Left hindlimb (tissue), 1 donor: Measurements from ENCODE around the gene NNT.
"Not testable (repeated sequence)": the region's sequence is repeated elsewhere in the genome, so short reads cannot be mapped to it uniquely, and the experiment has no call there.

ENCODE experiments used
- DNase-seq: peaks from one replicate; pipeline ENCODE4 v3.0.0-alpha.2; 2018

NNT gene

GRCh38 chr5:43584166-43584699 lies 18.7 kb upstream of the NNT start:
- no peak for DNase-seq

GRCh38 chr5:43588842-43589241 lies 14.1 kb upstream of the NNT start:
- DNase-seq, result no peak

GRCh38 chr5:43589310-43589709 lies 13.7 kb upstream of the NNT start:
- DNase-seq, result no peak

- no peak for DNase-seq
Measured at GRCh38 chr5:43590700-43591099, 12.3 kb upstream of the NNT start.

- DNase-seq, result no peak
Measured at GRCh38 chr5:43592363-43592762, 10.6 kb upstream of the NNT start.

- not testable (repeated sequence) for DNase-seq
Measured at GRCh38 chr5:43598927-43599326, 4.1 kb upstream of the NNT start.

GRCh38 chr5:43601454-43602260 lies 1.3 kb upstream of the NNT start:
- DNase-seq, result no peak

- peak; percentile 53 for DNase-seq
Measured at GRCh38 chr5:43603344-43604217, 601 bp downstream of the NNT start.

GRCh38 chr5:43604699-43605098 lies 1.7 kb downstream of the NNT start:
- no peak for DNase-seq

GRCh38 chr5:43606351-43606750 lies 3.4 kb downstream of the NNT start:
- DNase-seq, result no peak

GRCh38 chr5:43608406-43608805 lies 5.4 kb downstream of the NNT start:
- no peak for DNase-seq

GRCh38 chr5:43609752-43610151 lies 6.8 kb downstream of the NNT start:
- DNase-seq, result no peak

- no peak for DNase-seq
Measured at GRCh38 chr5:43613370-43613769, 10.4 kb downstream of the NNT start.

- no peak for DNase-seq
Measured at GRCh38 chr5:43615445-43616184, 12.6 kb downstream of the NNT start.

- DNase-seq, result no peak
Measured at GRCh38 chr5:43616535-43616934, 13.6 kb downstream of the NNT start.

- no peak for DNase-seq
Measured at GRCh38 chr5:43619380-43619779, 16.4 kb downstream of the NNT start.

- no peak for DNase-seq
Measured at GRCh38 chr5:43619911-43620310, 16.9 kb downstream of the NNT start.

- no peak for DNase-seq
Measured at GRCh38 chr5:43620944-43621505, 18.0 kb downstream of the NNT start.

- DNase-seq, result no peak
Measured at GRCh38 chr5:43622074-43622473, 19.1 kb downstream of the NNT start.

GRCh38 chr5:43623048-43623680 lies 20.2 kb downstream of the NNT start:
- no peak for DNase-seq

- no peak for DNase-seq
Measured at GRCh38 chr5:43627028-43627427, 24.0 kb downstream of the NNT start.
